HepG2 (cell line): ENCODE results near the gene TPBGL. TPM values are rescaled to one million over a fixed set of nuclear protein-coding genes. Genes with fewer than 3 reads are reported as not detected.

ENCODE experiments used
- ATAC-seq: fragments of 200-7000 bp; cut with Tn5 transposase; 3 replicates; pipeline ENCODE4 v1.9.1; 2020; ENCODE audit warnings: mild to moderate bottlenecking, moderate library complexity
- BruUV-seq: library from RNA; stranded (reverse); fragments of 400-500 nt; replicated peaks from 2 replicates; lab custom pipeline; 2021; lab: Mats Ljungman, UMichigan
- CTCF ChIA-PET: fragments of 300-600 bp; formaldehyde crosslinking; extraction: SDS; loops from one replicate; lab custom pipeline; 2021; ENCODE audit warnings: low total read pairs, inconsistent platforms, low intra/inter-chr PET ratio; lab: Yijun Ruan, JAX
- POLR2A ChIA-PET: fragments of 350-600 bp; sonication (Branson Sonifier 250); formaldehyde crosslinking; loops from one replicate; lab custom pipeline; 2020; ENCODE audit warnings: antibody characterized with exemption, inconsistent platforms; lab: Yijun Ruan, JAX
- DNase-seq: peaks from one replicate; pipeline ENCODE4 v3.0.0-alpha.2; 2015; ENCODE audit warnings: low spot score
- FAIRE-seq: peaks from 3 replicates; lab custom pipeline; 2011; peaks lifted over from hg19 to GRCh38; lab: Jason Lieb, UNC
- H2AFZ ChIP-seq: one replicate; pipeline ENCODE4 v1.6.1; 2011; ENCODE audit warnings: low read length, inconsistent platforms
- H3K27ac ChIP-seq: fragments of 300-600 bp; 3 replicates; pipeline ENCODE4 v1.8.0; 2011; ENCODE audit warnings: mixed run types, mild to moderate bottlenecking, mixed read lengths, low read length, inconsistent platforms; ENCODE audit not compliant: insufficient read depth; ENCODE audit errors: extremely low read length
- H3K27me3 ChIP-seq, 2 experiments: fragments of 200-600 bp in 1 of 2; 2 replicates in 1 of 2; 3 replicates in 1 of 2; pipeline versions ENCODE4 v1.6.0 to v1.8.0; 2011; ENCODE audit warnings: low read length in 2 of 2, mild to moderate bottlenecking in 2 of 2, moderate library complexity in 2 of 2, inconsistent platforms in 1 of 2; ENCODE audit not compliant: insufficient read depth in 2 of 2, control insufficient read depth in 1 of 2
- H3K36me3 ChIP-seq, 2 experiments: fragments of 200-600 bp in 1 of 2; replicated peaks in 1 of 2; 2 replicates in 1 of 2; 3 replicates in 1 of 2; pipeline versions ENCODE4 v1.5.1 to v1.8.0; 2011; ENCODE audit warnings: low read length in 2 of 2, inconsistent platforms in 1 of 2; ENCODE audit not compliant: insufficient read depth in 2 of 2, control insufficient read depth in 1 of 2
- H3K4me1 ChIP-seq: 2 replicates; pipeline ENCODE4 v1.5.1; 2012; ENCODE audit warnings: low read length, inconsistent platforms; ENCODE audit not compliant: insufficient read depth
- H3K4me2 ChIP-seq: 2 replicates; pipeline ENCODE4 v1.6.0; 2011; ENCODE audit warnings: low read depth, low read length, inconsistent platforms
- H3K4me3 ChIP-seq, 3 experiments: fragments of 200-600 bp in 1 of 3; sonication (generic), shearing (Covaris generic) in 1 of 3; replicated peaks in 1 of 3; 2 replicates each; pipeline ENCODE4 v1.5.1; 2011 to 2016; ENCODE audit warnings: low read length in 3 of 3, inconsistent platforms in 2 of 3, low read depth in 2 of 3, mild to moderate bottlenecking in 2 of 3, control low read depth in 1 of 3, mixed read lengths in 1 of 3; ENCODE audit not compliant: insufficient read depth in 1 of 3
- H3K79me2 ChIP-seq: one replicate; pipeline ENCODE4 v1.6.1; 2011; ENCODE audit warnings: low read length, inconsistent platforms; ENCODE audit not compliant: insufficient read depth
- H3K9ac ChIP-seq: 2 replicates; pipeline ENCODE4 v1.6.0; 2011; ENCODE audit warnings: mild to moderate bottlenecking, low read depth, low read length, inconsistent platforms; ENCODE audit not compliant: insufficient read depth
- H3K9me3 ChIP-seq: 2 replicates; pipeline ENCODE4 v1.5.1; 2012; ENCODE audit warnings: mild to moderate bottlenecking, low read length
- H4K20me1 ChIP-seq: 2 replicates; pipeline ENCODE4 v1.6.0; 2011; ENCODE audit warnings: inconsistent platforms, mild to moderate bottlenecking, low read length, moderate library complexity; ENCODE audit not compliant: insufficient read depth
- GATAD1 ChIP-seq: IDR thresholded peaks from 2 replicates; pipeline ENCODE4 v1.6.1; 2016; ENCODE audit warnings: missing genetic modification reagents, missing compliant biosample characterization
- PAXIP1 ChIP-seq: sonication (generic); formaldehyde crosslinking; conservative IDR thresholded peaks from 2 replicates; pipeline ENCODE4 v1.4.0; 2020; ENCODE audit warnings: mild to moderate bottlenecking, missing genetic modification reagents, moderate library complexity
- ZBTB40 ChIP-seq, 2 experiments: fragments of 450-650 bp in 1 of 2; sonication (generic) in 1 of 2; formaldehyde crosslinking in 1 of 2; IDR thresholded peaks; 2 replicates each; pipeline versions ENCODE4 v1.6.1 to v1.8.0; 2016 to 2022; ENCODE audit warnings: antibody characterized with exemption in 1 of 2, mild to moderate bottlenecking in 1 of 2, missing genetic modification reagents in 1 of 2
- ZFP37 ChIP-seq: sonication (generic); formaldehyde crosslinking; IDR thresholded peaks from 2 replicates; pipeline ENCODE4 v1.4.0; 2020; ENCODE audit warnings: missing genetic modification reagents, borderline replicate concordance
- ZNF281 ChIP-seq: sonication (generic); formaldehyde crosslinking; IDR thresholded peaks from 2 replicates; pipeline ENCODE4 v1.4.0; 2020; ENCODE audit warnings: missing genetic modification reagents, borderline replicate concordance
- WGBS: methylation state at CpG from one replicate; pipeline ENCODE4 v1.1.6; 2017; ENCODE audit warnings: low lambda C conversion rate; 5-methylcytosine and 5-hydroxymethylcytosine counted together
- in situ Hi-C: cut with HindIII; loops from 2 replicates; pipeline ENCODE4 v1.10.0; 2017; ENCODE audit warnings: low pct_unique_long_range_greater_than_20kb; ENCODE audit not compliant: extremely low pct_ligation_motif_present
- intact Hi-C: fragments of 100-400 bp; cut with micrococcal nuclease; formaldehyde crosslinking; loops from one replicate; pipeline ENCODE4 v1.10.0; 2022; ENCODE audit not compliant: unreplicated experiment
- polyA plus RNA-seq, 8 experiments: library from polyadenylated mRNA; depleted of rRNA in 3 of 8; stranded (reverse) in 7 of 8; unstranded in 1 of 8; fragments of >200 nt; fragmentation: Illumina TruSeq in 4 of 8; extraction: Trizol in 4 of 8; gene quantifications; 2 replicates each; pipeline versions ENCODE4 v1.2.1 to v1.2.3, GENCODE V29; 2011 to 2016; ENCODE audit warnings: low read depth in 4 of 8, missing spikeins in 1 of 8, mixed read lengths in 1 of 8; ENCODE audit not compliant: insufficient read depth in 1 of 8
- total RNA-seq, 5 experiments: library from RNA; depleted of rRNA; stranded (reverse); fragments of >200 nt; fragmentation: Illumina TruSeq; extraction: Trizol; gene quantifications; 2 replicates each; pipeline ENCODE4 v1.2.3, GENCODE V29; 2016; ENCODE audit warnings: low read depth in 1 of 5

TPBGL gene
- total and polyA plus RNA-seq, 2 of the 13 experiments (the other 11 are each of a cell fraction or from before 2014, with no cell fraction given), result not detected

- 46% methylated on average over 16 of the region's 16 CpGs for WGBS
- in situ Hi-C loops (loop anchor here (10.0 kb wide), 1 partner anchor 308 kb away; no protein-coding TSS in a partner anchor), intact Hi-C loops (no loop called here)
- peaks cover 12 to 66% of the 10 kb centered on the region in 2 experiments for H3K27me3 ChIP-seq
- H4K20me1 ChIP-seq, result 0 out of 2 replicates have a peak, but pooled peaks cover 2% of the 10 kb centered on the region
- no peaks in the 10 kb centered on the region for H3K36me3 ChIP-seq
- no peak overlapping the region for H3K9ac ChIP-seq
- H3K27ac ChIP-seq, result no peak overlapping the region
- no TSS peak for BruUV-seq
- no peak overlapping the region for H3K4me2 ChIP-seq
- FAIRE-seq (no peak), ATAC-seq (no peak), DNase-seq (no peak)
- H3K79me2 ChIP-seq, result no peaks in the 10 kb centered on the region
- no peak overlapping the region for H2AFZ ChIP-seq
- H3K9me3 ChIP-seq, result no peaks in the 10 kb centered on the region
- ChIA-PET POLR2A (interaction anchor here (1.3 to 2.5 kb wide), 3 partner anchors 39 to 320 kb away, joined by 3 to 10 read pairs (median 3); no protein-coding TSS in a partner anchor), CTCF (interaction anchor here (2.3 kb wide), 1 partner anchor 102 kb away, joined by 43 read pairs; no protein-coding TSS in a partner anchor)
- peaks cover 15% of the 10 kb centered on the region; the same call in 1 of the 2 replicates for H3K4me1 ChIP-seq
- H3K4me3 ChIP-seq, result no peak overlapping the region
- TF ChIP-seq PAXIP1 (CRISPR knock-in tag) (no peak), ZFP37 (CRISPR knock-in tag) (no peak), ZBTB40 (IDR thresholded peaks at IDR 0.05) (no peak), ZBTB40 (CRISPR knock-in tag; IDR thresholded peaks at IDR 0.05) (no peak), ZNF281 (CRISPR knock-in tag) (no peak), GATAD1 (CRISPR knock-in tag) (no peak)
Measured at GRCh38 chr11:75242722-75243600, 2.4 kb downstream of the TPBGL start.
